MM.1S (cell line): ENCODE results near the gene BMPR2.

Experiments used
- DNase-seq: peaks from one replicate; pipeline ENCODE4 v3.0.0-alpha.2; 2015
- H2AFZ ChIP-seq: fragments of 300-600 bp; sonication (generic); 2 replicates; pipeline ENCODE4 v1.6.0; 2016; ENCODE audit warnings: antibody characterized with exemption, low read length
- H3F3A ChIP-seq: fragments of 300-600 bp; sonication (generic); 2 replicates; pipeline ENCODE4 v1.6.1; 2016; ENCODE audit warnings: mild to moderate bottlenecking, antibody characterized with exemption, low read length, moderate library complexity, mixed read lengths; ENCODE audit not compliant: insufficient read depth
- H3K27ac ChIP-seq: fragments of 300-600 bp; sonication (generic); 2 replicates; pipeline ENCODE4 v1.5.1; 2016; ENCODE audit warnings: mild to moderate bottlenecking, low read length
- H3K27me3 ChIP-seq: fragments of 300-600 bp; sonication (generic); replicated peaks from 2 replicates; pipeline ENCODE4 v1.6.0; 2016; ENCODE audit warnings: low read length; ENCODE audit not compliant: insufficient read depth
- H3K36me3 ChIP-seq: fragments of 300-600 bp; sonication (generic); replicated peaks from 2 replicates; pipeline ENCODE4 v1.6.1; 2016; ENCODE audit warnings: mild to moderate bottlenecking, low read length, mixed read lengths; ENCODE audit not compliant: insufficient read depth
- H3K4me1 ChIP-seq: fragments of 300-600 bp; sonication (generic); 2 replicates; pipeline ENCODE4 v1.6.1; 2016; ENCODE audit warnings: low read length, mixed read lengths
- H3K4me2 ChIP-seq: fragments of 300-600 bp; sonication (generic); 2 replicates; pipeline ENCODE4 v1.6.0; 2016; ENCODE audit warnings: low read depth, low read length
- H3K4me3 ChIP-seq: fragments of 300-600 bp; sonication (generic); 2 replicates; pipeline ENCODE4 v1.5.1; 2016; ENCODE audit warnings: low read length, mixed read lengths
- H3K79me2 ChIP-seq: fragments of 300-600 bp; sonication (generic); 2 replicates; pipeline ENCODE4 v1.6.1; 2016; ENCODE audit warnings: mixed run types, low read length, mixed read lengths
- H3K9ac ChIP-seq: fragments of 300-600 bp; sonication (generic); 2 replicates; pipeline ENCODE4 v1.6.1; 2016; ENCODE audit warnings: low read length, mixed read lengths
- H3K9me2 ChIP-seq: fragments of 300-600 bp; sonication (generic); replicated peaks from 2 replicates; pipeline ENCODE4 v1.6.1; 2016; ENCODE audit warnings: mild to moderate bottlenecking, low read length, mixed read lengths; ENCODE audit not compliant: insufficient read depth
- H3K9me3 ChIP-seq: fragments of 300-600 bp; sonication (generic); replicated peaks from 2 replicates; pipeline ENCODE4 v1.6.1; 2016; ENCODE audit warnings: mild to moderate bottlenecking, low read length, mixed read lengths; ENCODE audit not compliant: insufficient read depth
- H4K20me1 ChIP-seq: fragments of 300-600 bp; sonication (generic); 2 replicates; pipeline ENCODE4 v1.6.1; 2016; ENCODE audit warnings: mild to moderate bottlenecking, low read length, moderate library complexity, mixed read lengths; ENCODE audit not compliant: insufficient read depth
- CTCF ChIP-seq: fragments of 300-600 bp; sonication (generic); IDR thresholded peaks from 2 replicates; pipeline ENCODE4 v1.5.1; 2016; ENCODE audit warnings: antibody characterized with exemption, low read length, mixed read lengths
- EZH2 ChIP-seq: fragments of 300-600 bp; sonication (generic); optimal IDR thresholded peaks from 2 replicates; pipeline ENCODE3; 2017; ENCODE audit warnings: low read depth, mild to moderate bottlenecking, antibody characterized with exemption, low read length, mixed read lengths
- EZH2phosphoT487 ChIP-seq: fragments of 300-600 bp; sonication (generic); IDR thresholded peaks from 2 replicates; pipeline ENCODE4 v1.6.1; 2018; ENCODE audit warnings: antibody characterized with exemption, low read length

Gene BMPR2

GRCh38 chr2:202455114-202455513 is 79.0 kb downstream of the BMPR2 start:
- no peaks in the 10 kb centered on the region for H4K20me1 ChIP-seq
- H3F3A ChIP-seq: no peaks in the 10 kb centered on the region
- no peaks in the 10 kb centered on the region for H3K36me3 ChIP-seq
- no peak overlapping the region for H2AFZ ChIP-seq
- DNase-seq: no peak
- H3K4me1 ChIP-seq: no peaks in the 10 kb centered on the region
- H3K4me3 ChIP-seq: no peak overlapping the region
- no peak overlapping the region for H3K9ac ChIP-seq
- H3K27ac ChIP-seq: no peak overlapping the region
- no peak overlapping the region for H3K4me2 ChIP-seq
- no peaks in the 10 kb centered on the region for H3K9me2 ChIP-seq
- no peaks in the 10 kb centered on the region for H3K27me3 ChIP-seq
- H3K9me3 ChIP-seq: no peaks in the 10 kb centered on the region
- no peaks in the 10 kb centered on the region for H3K79me2 ChIP-seq
- TF ChIP-seq EZH2phosphoT487: no peak
- TF ChIP-seq CTCF: no peak
- no peak for TF ChIP-seq EZH2

GRCh38 chr2:202460119-202460518 is 84.0 kb downstream of the BMPR2 start:
- Histone ChIP-seq H3K27me3 (no peaks in the 10 kb centered on the region), H2AFZ (no peak overlapping the region), H3K4me1 (no peaks in the 10 kb centered on the region), H3F3A (no peaks in the 10 kb centered on the region), H3K4me2 (no peak overlapping the region), H3K4me3 (no peak overlapping the region), H3K9ac (no peak overlapping the region), H4K20me1 (no peaks in the 10 kb centered on the region), H3K36me3 (no peaks in the 10 kb centered on the region), H3K79me2 (no peaks in the 10 kb centered on the region), H3K27ac (no peak overlapping the region), H3K9me3 (no peaks in the 10 kb centered on the region), H3K9me2 (no peaks in the 10 kb centered on the region)
- no peak for DNase-seq
- no peak for TF ChIP-seq CTCF

- Histone ChIP-seq H4K20me1 (no peaks in the 10 kb centered on the region), H3K36me3 (no peaks in the 10 kb centered on the region), H2AFZ (no peak overlapping the region), H3K27me3 (no peaks in the 10 kb centered on the region), H3K9me2 (no peaks in the 10 kb centered on the region), H3K27ac (no peak overlapping the region), H3K9me3 (no peaks in the 10 kb centered on the region), H3F3A (no peaks in the 10 kb centered on the region), H3K4me1 (no peaks in the 10 kb centered on the region), H3K9ac (no peak overlapping the region), H3K79me2 (no peaks in the 10 kb centered on the region), H3K4me2 (no peak overlapping the region), H3K4me3 (no peak overlapping the region)
- no peak for DNase-seq
- TF ChIP-seq EZH2: no peak
- no peak for TF ChIP-seq CTCF
- no peak for TF ChIP-seq EZH2phosphoT487
These were observed 103.0 kb downstream of the BMPR2 start for GRCh38 chr2:202479090-202479489.
